OCI-LY1 (cell line): Measurements from ENCODE around the gene GRK5.

Source experiments
- H2AFZ ChIP-seq: fragments of 200-600 bp; sonication (generic), shearing (Covaris generic); 2 replicates; pipeline ENCODE4 v1.6.0; 2014; ENCODE audit warnings: antibody characterized with exemption, mild to moderate bottlenecking, low read length
- H3F3A ChIP-seq: fragments of 200-600 bp; sonication (generic), shearing (Covaris generic); 2 replicates; pipeline ENCODE4 v1.6.0; 2014; ENCODE audit warnings: mild to moderate bottlenecking, antibody characterized with exemption, low read length, moderate library complexity; ENCODE audit not compliant: insufficient read depth
- H3K27ac ChIP-seq: fragments of 200-600 bp; sonication (generic); 2 replicates; pipeline ENCODE4 v1.5.1; 2014; ENCODE audit warnings: low read length, mixed run types, mild to moderate bottlenecking, low read depth; ENCODE audit not compliant: poor library complexity, severe bottlenecking
- H3K27me3 ChIP-seq: fragments of 200-600 bp; sonication (generic); 2 replicates; pipeline ENCODE4 v1.6.0; 2014; ENCODE audit warnings: antibody characterized with exemption, mild to moderate bottlenecking, low read length, moderate library complexity; ENCODE audit not compliant: insufficient read depth
- H3K36me3 ChIP-seq: fragments of 200-600 bp; sonication (generic); 2 replicates; pipeline ENCODE4 v1.6.1; 2014; ENCODE audit warnings: mild to moderate bottlenecking, antibody characterized with exemption, low read length, moderate library complexity, mixed read lengths; ENCODE audit not compliant: insufficient read depth
- H3K4me1 ChIP-seq: fragments of 200-600 bp; sonication (generic); 2 replicates; pipeline ENCODE4 v1.5.1; 2014; ENCODE audit warnings: mild to moderate bottlenecking, low read length, moderate library complexity; ENCODE audit not compliant: insufficient read depth, severe bottlenecking
- H3K4me2 ChIP-seq: fragments of 200-600 bp; sonication (generic), shearing (Covaris generic); 2 replicates; pipeline ENCODE4 v1.6.1; 2014; ENCODE audit warnings: low read length
- H3K4me3 ChIP-seq: fragments of 200-600 bp; sonication (generic); 2 replicates; pipeline ENCODE4 v1.5.1; 2014; ENCODE audit warnings: low read length, low read depth, mild to moderate bottlenecking, mixed read lengths; ENCODE audit not compliant: poor library complexity, severe bottlenecking
- H3K79me2 ChIP-seq: fragments of 200-600 bp; shearing (Covaris generic); 2 replicates; pipeline ENCODE4 v1.6.1; 2016; ENCODE audit warnings: mixed run types, low read length, mixed read lengths; ENCODE audit not compliant: insufficient read depth
- H3K9ac ChIP-seq: fragments of 200-600 bp; sonication (generic), shearing (Covaris generic); 2 replicates; pipeline ENCODE4 v1.6.1; 2014; ENCODE audit warnings: mild to moderate bottlenecking, low read length, mixed read lengths
- H3K9me2 ChIP-seq: fragments of 200-600 bp; sonication (generic), shearing (Covaris generic); 2 replicates; pipeline ENCODE4 v1.6.1; 2014; ENCODE audit warnings: low read depth, mild to moderate bottlenecking, low read length, mixed read lengths
- H3K9me3 ChIP-seq: fragments of 200-600 bp; shearing (Covaris generic); 2 replicates; pipeline ENCODE4 v1.6.1; 2014; ENCODE audit warnings: low read length, mixed read lengths
- H4K20me1 ChIP-seq: fragments of 200-600 bp; sonication (generic), shearing (Covaris generic); 2 replicates; pipeline ENCODE4 v1.6.0; 2016; ENCODE audit warnings: mild to moderate bottlenecking, low read length; ENCODE audit not compliant: insufficient read depth
- CTCF ChIP-seq: fragments of 200-600 bp; sonication (generic), shearing (Covaris generic); IDR thresholded peaks from 2 replicates; pipeline ENCODE4 v1.5.1; 2017; ENCODE audit warnings: mild to moderate bottlenecking, antibody characterized with exemption, low read length, moderate library complexity, mixed read lengths
- EZH2 ChIP-seq: fragments of 200-600 bp; sonication (generic), shearing (Covaris generic); IDR thresholded peaks from 2 replicates; pipeline ENCODE4 v1.8.0; 2017; ENCODE audit warnings: borderline replicate concordance, mixed run types, mild to moderate bottlenecking, antibody characterized with exemption, low read length, moderate library complexity, mixed read lengths

Gene GRK5

GRCh38 chr10:119320981-119321380 lies 113.6 kb downstream of the GRK5 start:
- TF ChIP-seq CTCF (no peak), EZH2 (no peak)
- no peak overlapping the region for H3K4me3 ChIP-seq
- no peaks in the 10 kb centered on the region for H3K9me2 ChIP-seq
- no peaks in the 10 kb centered on the region; the same call in 1 of the 2 replicates for H3K36me3 ChIP-seq
- H3K9ac ChIP-seq, result no peak overlapping the region
- H3K4me2 ChIP-seq, result no peak overlapping the region
- H3K4me1 ChIP-seq, result no peaks in the 10 kb centered on the region
- 0 out of 2 replicates have a peak, but pooled peaks cover 5% of the 10 kb centered on the region for H3K27me3 ChIP-seq
- no peaks in the 10 kb centered on the region for H3K79me2 ChIP-seq
- H3F3A ChIP-seq, result no peaks in the 10 kb centered on the region
- no peak overlapping the region for H2AFZ ChIP-seq
- H3K27ac ChIP-seq, result no peak overlapping the region
- H4K20me1 ChIP-seq, result no peaks in the 10 kb centered on the region
- no peaks in the 10 kb centered on the region for H3K9me3 ChIP-seq

- Histone ChIP-seq H3K4me3 (no peak overlapping the region), H4K20me1 (no peaks in the 10 kb centered on the region), H3K27ac (no peak overlapping the region), H3K9ac (no peak overlapping the region), H2AFZ (no peak overlapping the region), H3K4me2 (no peak overlapping the region), H3K9me2 (no peaks in the 10 kb centered on the region), H3K36me3 (no peaks in the 10 kb centered on the region; the same call in 1 of the 2 replicates), H3K27me3 (0 out of 2 replicates have a peak, but pooled peaks cover 5% of the 10 kb centered on the region), H3K79me2 (no peaks in the 10 kb centered on the region), H3F3A (no peaks in the 10 kb centered on the region), H3K4me1 (no peaks in the 10 kb centered on the region), H3K9me3 (no peaks in the 10 kb centered on the region)
- no peak for TF ChIP-seq CTCF
- no peak for TF ChIP-seq EZH2
Measured at GRCh38 chr10:119323085-119324016, 116.0 kb downstream of the GRK5 start.

- no peaks in the 10 kb centered on the region for H3K9me2 ChIP-seq
- no peak overlapping the region for H3K4me2 ChIP-seq
- no peaks in the 10 kb centered on the region for H4K20me1 ChIP-seq
- no peak overlapping the region for H3K4me3 ChIP-seq
- H3K27ac ChIP-seq, result no peak overlapping the region
- no peaks in the 10 kb centered on the region; the same call in 1 of the 2 replicates for H3K36me3 ChIP-seq
- H3F3A ChIP-seq, result no peaks in the 10 kb centered on the region
- H3K79me2 ChIP-seq, result no peaks in the 10 kb centered on the region
- no peaks in the 10 kb centered on the region for H3K4me1 ChIP-seq
- no peak overlapping the region for H3K9ac ChIP-seq
- TF ChIP-seq CTCF (no peak), EZH2 (no peak)
- no peaks in the 10 kb centered on the region for H3K9me3 ChIP-seq
- H2AFZ ChIP-seq, result no peak overlapping the region
- 0 out of 2 replicates have a peak, but pooled peaks cover 4% of the 10 kb centered on the region for H3K27me3 ChIP-seq
Measured at GRCh38 chr10:119325131-119325530, 117.8 kb downstream of the GRK5 start.
